Measurements from ENCODE around the gene RPL31.

DNA sequence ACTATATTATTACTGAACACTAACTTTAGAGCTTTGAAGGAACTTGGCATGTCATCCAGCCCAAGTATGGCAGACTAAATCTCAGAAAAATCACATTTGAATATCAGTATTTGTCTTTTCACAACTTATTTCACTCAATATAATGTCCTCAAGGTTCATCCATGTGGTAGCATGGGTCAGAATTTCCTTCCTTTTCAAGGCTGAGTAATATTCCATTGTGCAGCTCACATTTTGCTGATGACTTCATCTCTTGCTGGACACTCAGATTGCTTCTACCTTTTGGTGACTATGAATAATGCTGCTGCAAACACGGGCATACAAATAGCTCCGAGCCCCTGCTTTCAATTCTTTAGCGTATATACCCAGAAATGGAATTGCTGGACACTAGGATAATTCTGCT is 46.7 kb downstream of the RPL31 start:
- TF ChIP-seq CTCF (IDR thresholded peaks at IDR 0.05) (no peak), POLR2A (IDR thresholded peaks at IDR 0.05) (no peak)

Data from adrenal gland (tissue), 5 donors.